ENCODE data around the gene COL15A1.

Gene COL15A1

DNA sequence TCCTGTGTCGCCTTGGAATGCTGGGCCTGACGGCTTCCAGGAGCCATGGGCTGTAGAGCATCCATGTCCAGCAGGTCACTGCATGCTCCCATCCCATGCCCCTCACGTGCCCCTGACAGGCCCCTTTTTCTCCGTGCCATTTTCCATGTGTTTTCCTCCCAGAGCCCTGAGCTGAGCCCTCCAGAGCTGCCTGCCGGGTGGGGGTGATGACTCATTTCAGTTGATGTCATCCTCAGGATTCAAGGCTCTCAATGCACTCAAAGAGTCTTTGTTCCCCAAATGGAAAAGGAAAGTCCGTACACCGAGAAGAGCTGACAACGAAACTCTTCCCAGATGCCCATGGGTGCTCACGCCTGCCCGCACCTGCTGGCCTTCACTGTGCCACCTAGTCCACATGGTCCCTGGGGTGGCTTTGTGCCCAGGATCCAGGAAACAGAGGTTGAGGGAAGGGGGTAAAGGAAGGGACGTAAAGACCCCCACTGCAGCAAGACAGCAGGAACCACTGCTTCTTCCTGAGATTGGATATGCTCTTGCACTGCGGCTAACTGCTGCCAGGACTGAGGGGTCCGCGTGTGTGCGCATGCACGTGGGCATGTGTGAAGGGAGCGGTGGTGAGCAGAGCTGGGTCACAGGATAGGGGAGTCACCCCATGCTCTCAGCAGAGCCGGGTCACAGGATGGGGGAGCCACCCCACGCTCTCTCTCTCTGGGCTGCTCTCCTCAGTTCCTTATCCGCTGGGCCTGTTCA is 27.6 kb downstream of the COL15A1 start:
- in situ Hi-C loops (cut with MboI; ENCODE audit: low sequenced_read_pairs, unreplicated experiment) = no loop called here
- no peak for DNase-seq (ENCODE audit: low spot score)
- TF ChIP-seq, protein P1, sequence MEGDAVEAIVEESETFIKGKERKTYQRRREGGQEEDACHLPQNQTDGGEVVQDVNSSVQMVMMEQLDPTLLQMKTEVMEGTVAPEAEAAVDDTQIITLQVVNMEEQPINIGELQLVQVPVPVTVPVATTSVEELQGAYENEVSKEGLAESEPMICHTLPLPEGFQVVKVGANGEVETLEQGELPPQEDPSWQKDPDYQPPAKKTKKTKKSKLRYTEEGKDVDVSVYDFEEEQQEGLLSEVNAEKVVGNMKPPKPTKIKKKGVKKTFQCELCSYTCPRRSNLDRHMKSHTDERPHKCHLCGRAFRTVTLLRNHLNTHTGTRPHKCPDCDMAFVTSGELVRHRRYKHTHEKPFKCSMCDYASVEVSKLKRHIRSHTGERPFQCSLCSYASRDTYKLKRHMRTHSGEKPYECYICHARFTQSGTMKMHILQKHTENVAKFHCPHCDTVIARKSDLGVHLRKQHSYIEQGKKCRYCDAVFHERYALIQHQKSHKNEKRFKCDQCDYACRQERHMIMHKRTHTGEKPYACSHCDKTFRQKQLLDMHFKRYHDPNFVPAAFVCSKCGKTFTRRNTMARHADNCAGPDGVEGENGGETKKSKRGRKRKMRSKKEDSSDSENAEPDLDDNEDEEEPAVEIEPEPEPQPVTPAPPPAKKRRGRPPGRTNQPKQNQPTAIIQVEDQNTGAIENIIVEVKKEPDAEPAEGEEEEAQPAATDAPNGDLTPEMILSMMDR (IDR thresholded peaks at IDR 0.05; ENCODE audit: borderline replicate concordance, control extremely low read depth, extremely low read depth, insufficient read depth, missing control alignments) = no peak

DNA sequence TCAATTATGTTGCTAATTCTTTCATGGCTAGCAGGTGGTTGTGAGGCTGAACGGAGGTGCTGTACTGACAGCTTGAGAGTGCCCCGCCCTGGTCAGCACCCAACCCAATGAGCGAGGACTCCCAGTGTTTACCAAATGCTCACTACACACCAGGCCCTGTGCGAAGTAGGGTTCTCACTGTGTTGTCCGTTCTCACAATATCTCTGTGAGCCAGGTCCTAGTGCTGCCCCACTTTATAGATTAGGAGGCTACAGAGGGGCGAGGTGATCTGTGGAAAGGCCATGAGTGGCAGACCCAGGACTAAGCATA is 28.2 kb downstream of the COL15A1 start:
- in situ Hi-C loops (cut with MboI; ENCODE audit: low sequenced_read_pairs, unreplicated experiment) = no loop called here

DNA sequence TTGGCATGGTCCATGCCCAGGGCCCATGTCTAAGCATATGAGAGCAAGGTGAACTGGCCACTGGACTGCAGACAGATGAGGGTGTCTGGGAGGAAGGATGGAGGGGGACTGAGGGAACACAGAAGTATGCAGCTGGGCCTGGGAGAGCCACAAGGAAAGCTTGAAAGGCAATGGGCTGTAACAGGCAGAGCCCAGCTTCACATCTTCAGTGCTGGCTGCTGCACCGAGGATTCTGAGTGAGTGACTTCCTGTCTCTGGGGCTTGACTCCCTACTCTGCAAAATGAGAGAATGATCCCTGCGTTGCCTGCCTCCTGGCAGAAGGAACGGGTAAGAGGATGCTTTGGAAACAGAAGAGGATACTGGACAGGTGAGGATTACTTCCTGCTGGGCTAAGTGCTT is 29.0 kb downstream of the COL15A1 start:
- TF ChIP-seq, protein P1 (IDR thresholded peaks at IDR 0.05; ENCODE audit: borderline replicate concordance, control extremely low read depth, extremely low read depth, insufficient read depth, missing control alignments) = no peak
- no peak for DNase-seq (ENCODE audit: low spot score)
- in situ Hi-C loops (cut with MboI; ENCODE audit: low sequenced_read_pairs, unreplicated experiment) = no loop called here

More for the DNA sequence above, 28.2 kb downstream of the COL15A1 start:
- no peak for DNase-seq (ENCODE audit: low spot score)
- TF ChIP-seq, protein P1 (IDR thresholded peaks at IDR 0.05; ENCODE audit: borderline replicate concordance, control extremely low read depth, extremely low read depth, insufficient read depth, missing control alignments) = no peak

DNA sequence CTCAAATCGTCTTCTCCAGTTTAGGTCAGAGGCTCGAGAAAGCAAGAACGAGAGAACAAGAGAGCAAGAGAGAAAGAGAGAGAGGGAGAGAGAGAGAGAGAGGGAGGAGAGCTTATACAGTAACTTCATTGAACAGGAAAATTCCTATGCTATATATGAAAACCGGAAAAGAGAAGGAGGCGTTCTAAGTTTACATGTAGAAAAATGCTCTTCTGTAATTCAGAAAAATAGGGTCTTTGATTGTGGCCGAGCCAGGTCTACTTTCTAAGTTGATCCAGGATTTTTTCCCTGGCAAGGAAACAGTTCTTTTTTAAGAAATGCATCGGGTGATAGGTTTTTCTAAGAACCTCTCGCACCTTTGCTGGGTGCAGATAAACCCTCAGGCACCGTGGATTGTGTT is 29.5 kb downstream of the COL15A1 start:
- DNase-seq (ENCODE audit: low spot score) = no peak
- TF ChIP-seq, protein P1 (IDR thresholded peaks at IDR 0.05; ENCODE audit: borderline replicate concordance, control extremely low read depth, extremely low read depth, insufficient read depth, missing control alignments) = no peak
- in situ Hi-C loops (cut with MboI; ENCODE audit: low sequenced_read_pairs, unreplicated experiment) = no loop called here

DNA sequence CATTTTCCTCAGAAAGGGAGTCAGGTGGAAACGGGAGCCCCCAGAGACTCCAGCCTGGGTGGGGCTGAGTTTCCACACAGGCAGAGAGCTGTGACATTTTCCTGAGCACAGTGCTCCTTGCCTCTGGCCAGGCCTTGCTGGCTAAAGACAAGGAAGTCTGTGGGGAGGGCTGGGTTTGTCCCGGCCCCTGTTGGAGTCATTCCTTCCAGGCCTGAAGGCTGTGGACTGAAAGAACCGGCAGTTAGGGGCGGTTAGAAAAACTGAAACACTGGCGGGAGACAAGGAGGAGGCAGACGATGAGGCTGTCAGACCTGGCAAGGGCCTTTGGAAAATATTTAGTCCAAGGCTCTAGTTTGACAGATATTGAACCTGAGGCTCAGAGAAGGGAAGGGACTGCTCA is 29.9 kb downstream of the COL15A1 start:
- TF ChIP-seq, protein P1 (IDR thresholded peaks at IDR 0.05; ENCODE audit: borderline replicate concordance, control extremely low read depth, extremely low read depth, insufficient read depth, missing control alignments) = no peak
- in situ Hi-C loops (cut with MboI; ENCODE audit: low sequenced_read_pairs, unreplicated experiment) = no loop called here
- no peak for DNase-seq (ENCODE audit: low spot score)

DNA sequence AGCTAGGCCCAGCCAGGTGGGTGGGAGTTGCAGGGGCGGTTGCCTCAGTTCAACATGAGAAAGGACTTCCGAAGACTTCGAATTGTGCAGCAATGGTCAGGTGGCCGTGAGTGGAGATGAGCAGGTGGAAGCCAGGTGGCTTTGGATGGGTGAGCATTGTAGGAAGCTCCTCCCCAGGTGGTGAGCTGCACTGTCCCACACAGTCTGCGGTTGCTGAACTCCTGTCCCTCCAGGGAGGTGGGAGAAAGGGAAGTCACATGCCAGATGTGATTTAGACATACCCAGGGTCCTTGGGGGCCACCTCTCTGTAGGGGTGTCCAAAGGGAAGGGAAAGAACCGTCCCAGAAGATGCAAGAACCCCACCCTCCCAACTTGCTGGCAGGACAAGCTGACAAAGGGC is 30.4 kb downstream of the COL15A1 start:
- in situ Hi-C loops (cut with MboI; ENCODE audit: low sequenced_read_pairs, unreplicated experiment) = no loop called here
- TF ChIP-seq, protein P1 (IDR thresholded peaks at IDR 0.05; ENCODE audit: borderline replicate concordance, control extremely low read depth, extremely low read depth, insufficient read depth, missing control alignments) = no peak
- DNase-seq (ENCODE audit: low spot score) = no peak

Measured in GM13976 (cell line).